NT2/D1 (cell line): ENCODE results near the gene PSMB1.
"Not testable (repeated sequence)": the region's sequence is repeated elsewhere in the genome, so short reads cannot be mapped to it uniquely, and the experiment has no call there.

Experiments
- SUZ12 ChIP-seq: IDR thresholded peaks from 2 replicates; pipeline ENCODE4 v1.6.1; 2011; ENCODE audit not compliant: insufficient read length, insufficient read depth; ENCODE audit errors: extremely low read depth
- ZNF274 ChIP-seq: IDR thresholded peaks from 2 replicates; pipeline ENCODE4 v1.6.1; 2011; ENCODE audit warnings: mild to moderate bottlenecking, low read depth, low read length

DNA sequence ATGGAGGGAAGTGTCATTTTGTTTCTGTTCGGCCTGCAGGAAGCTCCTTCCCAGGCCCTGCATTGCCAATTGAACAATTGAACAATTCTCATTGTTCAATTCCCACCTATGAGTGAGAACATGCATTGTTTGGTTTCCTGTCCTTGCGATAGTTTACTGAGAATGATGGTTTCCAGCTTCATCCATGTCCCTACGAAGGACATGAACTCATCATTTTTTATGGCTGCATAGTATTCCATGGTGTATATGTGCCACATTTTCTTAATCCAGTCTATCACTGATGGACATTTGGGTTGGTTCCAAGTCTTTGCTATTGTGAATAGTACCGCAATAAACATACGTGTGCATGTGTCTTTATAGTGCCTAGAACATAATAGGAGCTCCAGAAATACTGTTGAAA, 25.1 kb downstream of the PSMB1 start:
- not testable (repeated sequence) for TF ChIP-seq SUZ12, ZNF274
